GM18505 (cell line): Measurements from ENCODE around the gene CPVL.

Experiments used
- ATAC-seq: cut with Tn5 transposase; IDR thresholded peaks from one replicate; pipeline ENCODE4 v1.9.1; 2021; ENCODE audit not compliant: unreplicated experiment
- POLR2A ChIP-seq: IDR thresholded peaks from 4 replicates; pipeline ENCODE4 v1.6.1; 2011; ENCODE audit warnings: borderline replicate concordance; ENCODE audit not compliant: insufficient read depth, insufficient read length; ENCODE audit errors: extremely low read depth

CPVL gene

GRCh38 chr7:29146057-29146706 is at the start of gene CPVL:
TSS of gene CPVL (minus strand) at chr7:29146537. CDS start at chr7:29121061, 25,476 bp downstream.
- TF ChIP-seq POLR2A = no peak
- no peak for ATAC-seq

GRCh38 chr7:29194594-29195427 is 48.5 kb upstream of the CPVL start, which contains the start of gene CHN2:
TSS of gene CHN2 (plus strand) at chr7:29194775.
- TF ChIP-seq POLR2A = no peak
- no peak for ATAC-seq

GRCh38 chr7:29194206-29194593 is 47.9 kb upstream of the CPVL start:
- no peak for TF ChIP-seq POLR2A
- no peak for ATAC-seq

GRCh38 chr7:29193316-29194205 is 47.2 kb upstream of the CPVL start:
- TF ChIP-seq POLR2A = no peak
- ATAC-seq = no peak

GRCh38 chr7:29192811-29193210 is 46.5 kb upstream of the CPVL start:
- ATAC-seq = no peak
- TF ChIP-seq POLR2A = no peak

GRCh38 chr7:29192323-29192722 is 46.0 kb upstream of the CPVL start:
- TF ChIP-seq POLR2A = no peak
- ATAC-seq = no peak

GRCh38 chr7:29190349-29191045 is 44.2 kb upstream of the CPVL start:
- no peak for ATAC-seq
- no peak for TF ChIP-seq POLR2A

- no peak for TF ChIP-seq POLR2A
- no peak for ATAC-seq
Measured at GRCh38 chr7:29189743-29190201, 43.4 kb upstream of the CPVL start.

GRCh38 chr7:29185613-29186012 is 39.3 kb upstream of the CPVL start:
- no peak for TF ChIP-seq POLR2A
- ATAC-seq = no peak

GRCh38 chr7:29184599-29184998 is 38.3 kb upstream of the CPVL start:
- TF ChIP-seq POLR2A = no peak
- ATAC-seq = no peak

GRCh38 chr7:29179115-29179514 is 32.8 kb upstream of the CPVL start:
- no peak for TF ChIP-seq POLR2A
- no peak for ATAC-seq

GRCh38 chr7:29177963-29178600 is 31.7 kb upstream of the CPVL start:
- no peak for TF ChIP-seq POLR2A
- no peak for ATAC-seq

- TF ChIP-seq POLR2A = no peak
- ATAC-seq = no peak
Measured at GRCh38 chr7:29173458-29173857, 27.1 kb upstream of the CPVL start.

GRCh38 chr7:29170781-29171180 is 24.4 kb upstream of the CPVL start:
- TF ChIP-seq POLR2A = no peak
- no peak for ATAC-seq
